Activated T-cell treated with anti-CD3 and anti-CD28 coated beads, Interleukin-2, amount 50 U/mL, for 4 hours (primary cell): ENCODE results near the gene FBXO48. TPM values are rescaled to one million over a fixed set of nuclear protein-coding genes. Genes with fewer than 3 reads are reported as not detected.

ENCODE experiments used
- ATAC-seq, 2 donors: fragments of 200-7000 bp; cut with Tn5 transposase; one replicate each; pipeline ENCODE4 v1.10.0; 2021
- DNase-seq: peaks from one replicate; pipeline ENCODE4 v3.0.0-alpha.2; 2020
- H3K27me3 Mint-ChIP-seq: one replicate; pipeline ENCODE4 v1.8.0; 2021; ENCODE audit warnings: low read depth, mixed read lengths
- H3K36me3 Mint-ChIP-seq: one replicate; pipeline ENCODE4 v1.8.0; 2022; ENCODE audit warnings: mixed read lengths; ENCODE audit not compliant: insufficient read depth
- H3K4me1 Mint-ChIP-seq: one replicate; pipeline ENCODE4 v1.8.0; 2021; ENCODE audit warnings: low read depth, mixed read lengths
- H3K4me3 Mint-ChIP-seq: one replicate; pipeline ENCODE4 v1.8.0; 2021; ENCODE audit warnings: mild to moderate bottlenecking, moderate library complexity, mixed read lengths
- H3K9me3 Mint-ChIP-seq: one replicate; pipeline ENCODE4 v1.8.0; 2021; ENCODE audit warnings: mixed read lengths
- total RNA-seq, 3 donors: library from RNA; stranded (reverse); gene quantifications; one replicate each; pipeline ENCODE4 v1.2.1, GENCODE V29; 2021

FBXO48 gene
- total RNA-seq, 3 donors from 2014 or later = 0.43 to 0.87 (median 0.66) TPM

DNA sequence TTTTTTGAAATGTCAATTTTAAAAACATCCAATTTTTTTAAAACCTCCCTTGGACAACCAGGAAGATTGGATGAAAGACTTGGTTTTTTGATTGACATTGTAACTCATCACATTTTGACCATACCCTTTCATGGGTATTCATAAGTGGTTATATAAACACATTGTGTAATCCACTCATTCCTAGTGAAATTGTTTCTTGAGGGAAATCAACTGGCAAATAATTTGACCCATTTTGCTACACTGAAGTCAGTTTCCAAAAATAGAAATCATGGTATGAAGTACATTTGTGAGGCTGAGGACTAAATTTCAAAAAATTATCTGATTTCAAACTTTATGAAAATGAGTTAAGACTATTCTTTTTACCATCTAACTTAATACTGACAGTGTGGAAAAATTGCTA, 31.5 kb downstream of the FBXO48 start:
- Mint-ChIP-seq H3K36me3 (no peaks in the 10 kb centered on the region), H3K27me3 (no peaks in the 10 kb centered on the region), H3K4me3 (no peak overlapping the region), H3K4me1 (peaks cover 12% of the 10 kb centered on the region), H3K9me3 (no peaks in the 10 kb centered on the region)
- DNase-seq (no peak), ATAC-seq (no peak)

DNA sequence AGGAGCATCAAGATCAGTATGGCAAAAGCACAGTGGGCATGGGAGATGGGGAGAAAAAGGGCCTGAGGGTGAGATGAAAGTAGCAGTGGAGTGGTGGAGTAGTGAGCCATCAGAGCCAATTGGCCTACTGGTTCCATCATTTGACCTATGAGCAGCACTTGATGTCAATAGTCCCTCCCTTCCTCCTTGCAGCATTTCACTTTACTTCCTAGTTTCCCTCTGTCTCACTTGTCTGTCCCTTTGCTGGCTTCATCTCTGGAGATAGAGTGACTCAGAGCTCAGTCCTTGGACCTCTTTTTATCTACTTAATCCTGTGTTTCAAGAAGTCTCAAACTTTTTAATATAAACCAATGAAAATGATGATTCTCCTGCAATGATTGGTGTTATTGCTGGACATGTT, 32.1 kb downstream of the FBXO48 start:
- no peak overlapping the region for H3K4me3 Mint-ChIP-seq
- ATAC-seq (no peak), DNase-seq (no peak)

DNA sequence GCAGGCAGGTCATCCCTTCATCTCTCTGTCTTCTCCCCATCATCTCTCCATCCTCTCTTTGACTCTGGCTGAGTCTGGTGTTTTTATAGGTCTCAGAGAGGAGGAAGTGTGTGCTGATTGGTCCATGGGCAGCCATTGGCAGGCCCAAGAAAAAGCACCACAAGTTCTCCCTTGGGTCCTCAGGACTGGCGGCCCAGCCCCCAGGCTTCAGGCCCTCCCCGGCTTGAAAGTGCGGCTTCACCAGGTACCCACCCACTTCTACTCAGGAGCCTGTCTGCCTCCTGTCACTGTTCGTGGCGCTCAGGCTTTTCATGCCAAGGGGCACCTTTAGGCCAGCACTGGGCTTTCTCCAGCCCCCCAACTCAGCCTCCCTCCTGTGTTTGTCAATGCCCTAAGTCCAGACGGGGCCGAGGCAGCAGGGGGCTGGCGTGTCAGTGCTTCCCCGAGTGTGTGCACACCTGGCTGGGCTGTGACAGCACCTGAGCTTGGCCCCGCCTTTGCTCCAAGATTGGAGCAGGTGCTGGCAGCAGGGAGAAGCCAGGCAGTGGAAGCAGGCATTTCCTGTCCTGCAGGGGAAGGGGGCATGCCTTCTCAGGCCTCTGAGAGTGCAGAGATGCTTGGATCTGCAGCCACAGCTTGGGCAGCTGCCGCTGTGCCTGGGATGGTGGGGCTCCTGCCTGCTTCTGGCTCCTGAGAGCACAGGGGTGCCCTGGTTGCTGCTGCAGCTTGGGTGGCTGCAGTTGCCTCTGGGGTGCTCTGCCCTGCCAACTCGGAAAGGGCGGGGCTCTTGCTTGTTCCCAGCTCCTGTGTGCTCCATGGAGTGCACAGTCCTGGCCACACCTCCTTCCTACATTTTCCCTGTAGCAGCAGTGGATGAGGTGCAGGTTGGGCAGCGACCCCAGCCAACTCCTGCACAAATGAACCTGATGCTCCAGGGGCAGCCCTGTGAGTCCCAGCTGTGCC, 34.1 kb downstream of the FBXO48 start:
- Mint-ChIP-seq H3K36me3 (no peaks in the 10 kb centered on the region), H3K4me1 (peaks cover 9% of the 10 kb centered on the region), H3K4me3 (no peak overlapping the region), H3K9me3 (no peaks in the 10 kb centered on the region), H3K27me3 (no peaks in the 10 kb centered on the region)
- no peak for DNase-seq
- ATAC-seq = no peak

More for the DNA sequence above, 32.1 kb downstream of the FBXO48 start:
- no peaks in the 10 kb centered on the region for H3K36me3 Mint-ChIP-seq
- peaks cover 8% of the 10 kb centered on the region for H3K4me1 Mint-ChIP-seq
- no peaks in the 10 kb centered on the region for H3K27me3 Mint-ChIP-seq
- H3K9me3 Mint-ChIP-seq = no peaks in the 10 kb centered on the region

DNA sequence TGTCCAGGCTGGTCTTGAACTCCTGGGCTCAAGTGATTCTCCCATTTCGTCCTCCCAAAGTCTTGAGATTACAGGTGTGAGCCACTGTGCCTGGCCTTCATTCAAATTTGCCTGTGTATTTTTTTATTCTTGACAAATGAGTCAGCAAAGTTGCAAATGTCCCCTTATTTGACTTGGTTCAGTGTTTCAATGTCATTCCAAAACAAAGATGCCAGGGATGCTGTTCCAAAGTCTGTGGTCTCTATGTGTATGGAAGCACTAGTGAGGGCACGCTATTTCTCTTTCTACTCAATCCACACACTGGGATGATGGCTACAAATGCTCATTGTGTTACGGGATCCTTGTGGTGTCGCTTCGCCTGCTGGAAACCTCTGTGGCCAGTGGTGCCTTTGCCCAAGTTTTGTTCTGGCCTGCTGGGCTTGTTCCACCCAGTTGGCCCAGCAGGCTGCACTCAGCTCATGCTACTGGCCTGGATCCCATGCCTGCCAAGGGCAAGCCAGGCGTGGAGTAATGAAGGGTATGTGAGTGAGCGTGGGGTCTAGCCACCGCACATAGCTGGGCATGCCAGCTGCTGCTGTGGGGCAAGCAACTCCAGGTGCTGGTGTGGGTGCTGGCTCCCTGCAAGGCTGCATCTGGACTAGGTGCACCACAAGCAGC, 35.6 kb downstream of the FBXO48 start:
- ATAC-seq (no peak), DNase-seq (no peak)
- no peak overlapping the region for H3K4me3 Mint-ChIP-seq
- H3K9me3 Mint-ChIP-seq = no peaks in the 10 kb centered on the region
- no peaks in the 10 kb centered on the region for H3K27me3 Mint-ChIP-seq
- H3K36me3 Mint-ChIP-seq = no peaks in the 10 kb centered on the region
- peaks cover 22% of the 10 kb centered on the region for H3K4me1 Mint-ChIP-seq

DNA sequence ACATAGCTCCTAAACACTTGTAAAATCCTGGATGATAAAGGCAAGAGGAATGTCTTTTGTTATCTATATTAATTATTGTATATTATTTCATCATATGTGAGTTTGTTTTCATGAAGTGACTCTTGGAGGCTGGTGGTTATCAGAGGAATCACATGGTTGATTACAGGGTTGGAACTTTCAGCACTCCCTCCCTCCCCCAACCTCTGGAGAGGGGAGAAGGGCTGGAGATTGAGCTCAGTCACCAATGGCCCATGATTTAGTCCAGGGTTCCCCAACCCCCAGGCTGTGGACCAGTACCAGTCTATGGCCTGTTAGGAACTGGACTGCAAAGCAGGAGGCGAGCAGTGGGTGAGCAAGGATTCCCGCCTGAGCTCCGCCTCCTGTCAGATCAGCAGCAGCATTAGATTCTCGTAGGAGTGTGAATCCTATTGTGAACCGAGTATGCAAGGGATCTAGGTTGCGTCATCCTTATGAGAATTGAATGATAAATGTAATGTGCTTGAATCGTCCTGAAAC, 37.7 kb downstream of the FBXO48 start:
- no peaks in the 10 kb centered on the region for H3K27me3 Mint-ChIP-seq
- H3K9me3 Mint-ChIP-seq = no peaks in the 10 kb centered on the region
- no peaks in the 10 kb centered on the region for H3K36me3 Mint-ChIP-seq
- H3K4me1 Mint-ChIP-seq = peaks cover 25% of the 10 kb centered on the region
- no peak overlapping the region for H3K4me3 Mint-ChIP-seq
- ATAC-seq = no peak
- DNase-seq = no peak

DNA sequence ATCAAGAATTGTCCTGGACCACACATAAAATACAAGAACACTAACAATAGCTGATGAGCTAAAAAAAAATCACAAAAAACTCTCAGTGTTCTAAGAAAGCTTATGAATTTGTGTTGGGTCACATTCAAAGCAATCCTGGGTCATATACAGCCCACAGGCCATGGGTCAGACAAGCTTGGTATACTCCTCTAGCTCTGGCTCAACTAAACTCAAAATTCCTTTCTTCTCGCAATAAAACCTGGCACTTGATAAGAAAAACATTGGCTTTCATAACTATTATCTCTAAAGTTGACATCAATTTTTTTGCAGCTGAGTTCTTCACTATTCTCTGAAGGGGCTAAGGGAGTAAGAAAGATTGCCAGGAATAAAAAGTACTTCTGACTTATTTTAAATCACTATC, 38.3 kb downstream of the FBXO48 start:
- DNase-seq (no peak), ATAC-seq (no peak)
- H3K4me1 Mint-ChIP-seq = peaks cover 25% of the 10 kb centered on the region
- no peaks in the 10 kb centered on the region for H3K27me3 Mint-ChIP-seq
- H3K9me3 Mint-ChIP-seq = no peaks in the 10 kb centered on the region
- H3K4me3 Mint-ChIP-seq = no peak overlapping the region
- no peaks in the 10 kb centered on the region for H3K36me3 Mint-ChIP-seq

DNA sequence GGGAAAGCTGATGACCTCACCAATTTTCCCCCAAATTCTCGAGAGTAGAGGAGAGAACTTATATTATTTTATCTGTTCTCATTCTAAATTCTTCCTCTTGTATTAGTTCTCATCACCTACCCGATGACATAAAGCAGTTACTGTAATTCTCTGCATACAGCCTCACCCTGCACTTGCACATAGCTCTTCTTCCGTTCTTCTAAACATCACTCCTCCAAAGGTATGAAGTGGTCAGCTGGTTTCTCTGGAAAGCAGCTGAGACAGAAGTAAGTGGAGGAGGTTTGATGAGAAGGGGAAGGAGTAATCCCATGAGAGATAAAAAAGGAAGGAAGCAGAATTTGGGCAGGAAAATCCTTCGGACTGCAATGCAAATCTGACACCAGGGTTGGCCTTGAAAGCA, 39.0 kb downstream of the FBXO48 start:
- no peak for ATAC-seq
- no peak for DNase-seq
- peaks cover 25% of the 10 kb centered on the region for H3K4me1 Mint-ChIP-seq
- H3K27me3 Mint-ChIP-seq = no peaks in the 10 kb centered on the region
- no peaks in the 10 kb centered on the region for H3K9me3 Mint-ChIP-seq
- no peaks in the 10 kb centered on the region for H3K36me3 Mint-ChIP-seq
- no peak overlapping the region for H3K4me3 Mint-ChIP-seq

DNA sequence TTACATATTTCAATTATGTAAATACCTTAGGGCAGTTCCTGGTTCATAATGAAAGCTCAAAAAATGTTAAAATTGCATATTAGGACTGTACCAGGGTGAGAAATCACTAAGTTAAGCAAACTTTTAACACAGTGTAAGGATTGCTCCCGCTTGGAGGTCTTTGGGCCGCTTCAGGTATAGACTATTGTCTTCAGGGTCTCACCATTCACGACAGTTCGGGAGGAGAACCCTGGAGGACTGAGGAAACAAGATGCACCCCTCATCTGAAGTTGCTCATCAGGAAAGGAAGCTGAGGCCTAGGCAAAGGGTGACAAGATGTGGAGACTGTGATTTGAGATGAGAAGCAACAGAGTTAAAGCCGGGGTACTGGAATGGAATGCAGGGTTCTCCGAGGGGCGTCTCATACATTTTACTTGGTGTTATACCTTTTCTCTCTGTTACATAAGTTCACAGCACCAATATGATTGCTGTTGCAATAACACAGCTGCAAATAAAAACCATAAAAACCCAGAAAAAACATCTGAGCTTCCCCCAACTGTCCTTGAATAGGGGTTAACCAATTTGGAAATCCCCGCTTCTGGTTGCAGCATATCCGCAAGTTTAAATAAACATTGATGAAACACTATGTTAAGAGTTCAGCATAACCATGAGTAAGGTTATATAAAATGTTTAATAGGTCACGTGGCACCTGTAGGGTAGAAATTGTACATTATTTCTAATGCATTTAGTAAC, 40.1 kb downstream of the FBXO48 start:
- Mint-ChIP-seq H3K36me3 (no peaks in the 10 kb centered on the region), H3K9me3 (no peaks in the 10 kb centered on the region), H3K4me3 (no peak overlapping the region), H3K27me3 (no peaks in the 10 kb centered on the region), H3K4me1 (peaks cover 25% of the 10 kb centered on the region)
- DNase-seq (no peak), ATAC-seq (no peak)

DNA sequence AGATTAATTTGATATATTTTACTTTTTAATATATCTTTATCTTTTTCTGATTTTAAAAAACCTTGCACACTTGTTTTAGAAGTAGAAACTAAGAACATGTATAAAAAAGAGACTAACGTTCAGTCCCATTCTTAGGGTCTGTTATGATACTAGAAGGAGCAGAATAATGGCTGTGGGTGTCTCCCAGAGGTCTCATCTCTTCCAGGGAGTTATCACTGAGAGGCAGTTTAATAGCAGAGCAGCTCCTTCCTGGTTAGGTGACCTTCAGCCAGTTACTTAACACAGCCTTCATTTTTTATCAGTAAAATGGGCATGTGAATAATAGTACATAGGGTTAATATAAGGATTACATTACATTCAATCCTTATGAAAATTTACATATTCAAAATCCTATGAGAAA, 40.6 kb downstream of the FBXO48 start:
- DNase-seq (no peak), ATAC-seq (no peak)
- Mint-ChIP-seq H3K4me3 (no peak overlapping the region), H3K4me1 (peaks cover 28% of the 10 kb centered on the region), H3K36me3 (no peaks in the 10 kb centered on the region), H3K9me3 (no peaks in the 10 kb centered on the region), H3K27me3 (no peaks in the 10 kb centered on the region)

DNA sequence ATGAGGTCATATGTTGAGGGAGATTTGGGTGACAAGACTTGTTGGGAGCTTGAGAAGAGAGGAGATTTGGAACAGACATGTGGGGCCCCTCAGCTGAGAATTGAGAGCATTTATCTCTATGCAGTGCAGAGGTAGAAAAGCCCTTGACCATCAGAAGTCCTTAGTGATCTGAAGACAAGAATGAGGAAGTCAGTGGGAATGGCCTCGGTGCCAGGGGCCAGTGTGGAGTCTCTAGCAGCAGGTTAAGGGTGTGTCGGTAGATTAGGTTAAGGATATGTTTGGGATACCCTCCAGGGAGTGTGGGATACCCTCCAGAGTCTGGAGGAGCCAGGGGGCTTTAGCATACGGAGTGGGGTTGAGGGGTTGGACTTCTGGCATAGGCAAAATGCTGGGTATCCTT, 41.6 kb downstream of the FBXO48 start:
- H3K4me3 Mint-ChIP-seq = no peak overlapping the region
- no peak for DNase-seq
- no peaks in the 10 kb centered on the region for H3K27me3 Mint-ChIP-seq
- no peaks in the 10 kb centered on the region for H3K9me3 Mint-ChIP-seq
- ATAC-seq = no peak
- H3K36me3 Mint-ChIP-seq = no peaks in the 10 kb centered on the region
- peaks cover 28% of the 10 kb centered on the region for H3K4me1 Mint-ChIP-seq

DNA sequence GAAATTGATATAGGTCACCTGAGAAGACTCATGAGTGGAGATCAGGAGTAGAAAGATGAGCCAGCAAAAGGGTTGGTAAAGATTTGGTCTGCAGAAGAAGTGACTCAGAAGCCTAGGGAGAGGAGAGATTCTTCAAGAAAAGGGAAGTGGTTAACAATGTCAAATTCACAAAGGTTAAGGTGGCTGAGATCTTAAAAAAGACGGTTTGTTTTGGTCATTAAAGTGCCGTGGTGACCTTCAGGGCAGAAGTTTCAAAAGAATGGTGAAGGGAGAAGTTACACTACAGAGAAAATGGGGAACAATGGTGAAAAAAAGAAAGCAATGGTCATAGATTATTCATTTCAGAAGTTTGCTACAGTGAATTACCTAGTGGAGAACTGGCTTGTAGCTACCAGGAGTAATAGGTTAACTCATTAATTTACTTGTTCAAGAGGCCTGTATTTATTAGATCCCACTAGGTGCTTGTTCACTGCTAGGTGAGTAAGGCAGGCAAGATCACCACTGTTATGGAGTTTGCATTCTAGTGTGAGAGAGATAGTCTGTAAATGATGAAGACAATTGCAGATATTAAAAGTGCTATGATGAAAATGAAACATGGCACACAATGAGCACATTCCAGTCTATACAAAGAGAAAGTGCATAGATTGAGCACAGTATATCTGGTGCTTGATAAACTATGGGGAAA, 43.0 kb downstream of the FBXO48 start:
- H3K4me1 Mint-ChIP-seq = peaks cover 33% of the 10 kb centered on the region
- H3K27me3 Mint-ChIP-seq = no peaks in the 10 kb centered on the region
- ATAC-seq (peak; percentile 83 to 89), DNase-seq (no peak)
- H3K9me3 Mint-ChIP-seq = no peaks in the 10 kb centered on the region
- no peak overlapping the region for H3K4me3 Mint-ChIP-seq
- no peaks in the 10 kb centered on the region for H3K36me3 Mint-ChIP-seq

DNA sequence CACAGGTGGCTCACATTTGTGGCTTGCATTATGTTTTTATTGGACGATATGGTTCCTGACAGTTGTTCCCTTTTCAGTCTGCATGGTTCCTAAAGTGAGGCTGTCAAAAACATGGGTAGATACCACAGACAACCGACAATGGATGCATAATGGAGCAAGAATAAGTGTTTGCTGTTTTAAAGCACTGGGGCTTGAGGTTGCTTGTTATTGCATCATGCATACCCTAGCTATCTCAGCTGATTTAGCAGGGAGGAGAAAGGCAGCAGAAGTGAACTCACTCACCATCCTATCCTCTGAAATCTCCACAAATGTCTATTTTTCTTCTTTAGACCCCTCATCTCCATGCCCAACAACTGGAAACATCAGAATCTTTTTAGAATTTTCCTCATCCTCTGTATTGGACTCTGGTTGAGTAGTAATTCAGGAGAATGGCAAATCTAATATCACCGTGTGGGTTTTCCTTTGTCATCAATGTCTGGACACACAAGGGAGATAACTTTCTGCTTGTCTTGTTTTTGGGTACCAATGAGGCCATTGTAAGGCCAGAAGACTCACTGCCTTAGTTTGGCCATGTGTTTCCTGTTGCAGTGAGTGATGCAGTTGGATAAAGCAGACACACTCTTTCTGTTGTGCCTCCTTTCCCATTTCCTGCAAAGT, 46.7 kb downstream of the FBXO48 start:
- ATAC-seq = no peak
- H3K36me3 Mint-ChIP-seq = no peaks in the 10 kb centered on the region
- H3K9me3 Mint-ChIP-seq = no peaks in the 10 kb centered on the region
- no peak overlapping the region for H3K4me3 Mint-ChIP-seq
- DNase-seq = no peak
- H3K4me1 Mint-ChIP-seq = peaks cover 29% of the 10 kb centered on the region
- H3K27me3 Mint-ChIP-seq = no peaks in the 10 kb centered on the region

DNA sequence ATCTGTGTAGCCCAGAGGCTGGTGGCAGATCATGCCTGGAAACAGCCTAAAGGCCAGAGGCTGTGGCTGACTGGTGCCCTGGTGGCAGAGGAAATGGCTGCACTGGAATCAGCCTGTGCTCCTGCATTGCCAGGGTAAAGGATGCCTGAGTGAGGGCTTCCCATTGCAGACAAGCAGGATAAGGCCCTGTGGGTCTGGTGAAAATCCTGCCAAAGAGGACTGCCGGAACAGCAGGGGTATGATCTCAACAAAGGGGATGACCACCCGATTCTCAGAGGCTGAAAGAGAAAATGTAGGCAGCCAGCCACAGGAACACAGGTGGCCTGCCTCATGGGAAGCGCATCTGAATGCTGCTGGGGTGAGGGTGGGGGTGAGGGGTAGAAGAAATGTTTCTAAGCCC, 48.2 kb downstream of the FBXO48 start:
- H3K36me3 Mint-ChIP-seq = no peaks in the 10 kb centered on the region
- no peak overlapping the region for H3K4me3 Mint-ChIP-seq
- peaks cover 29% of the 10 kb centered on the region for H3K4me1 Mint-ChIP-seq
- DNase-seq (no peak), ATAC-seq (no peak)
- no peaks in the 10 kb centered on the region for H3K9me3 Mint-ChIP-seq
- no peaks in the 10 kb centered on the region for H3K27me3 Mint-ChIP-seq
